SK-N-SH (cell line): Measurements from ENCODE around the gene TCP10L. TPM values are rescaled to one million over a fixed set of nuclear protein-coding genes. Genes with fewer than 3 reads are reported as not detected.

Experiments
- CTCF ChIA-PET: fragments of 300-600, 350-600 bp; formaldehyde crosslinking; extraction: SDS; loops from one replicate; lab custom pipeline; 2021; lab: Yijun Ruan, JAX
- POLR2A ChIA-PET: fragments of 350-600 bp; sonication (Branson Sonifier 250); formaldehyde crosslinking; extraction: SDS; loops from one replicate; lab custom pipeline; 2020; ENCODE audit warnings: antibody characterized with exemption, inconsistent platforms; lab: Yijun Ruan, JAX
- DNase-seq: peaks from one replicate; pipeline ENCODE4 v3.0.0; 2012
- H2AFZ ChIP-seq: fragments of 200-600 bp; sonication (generic); 2 replicates; pipeline ENCODE4 v1.8.1; 2016; ENCODE audit warnings: antibody characterized with exemption, mild to moderate bottlenecking, low read depth
- H3F3A ChIP-seq: fragments of 200-600 bp; sonication (generic); replicated peaks from 2 replicates; pipeline ENCODE3; 2016; ENCODE audit warnings: antibody characterized with exemption, mild to moderate bottlenecking; ENCODE audit not compliant: insufficient read depth
- H3K27ac ChIP-seq, 2 experiments: fragments of 200-500 bp in 1 of 2; fragments of 200-600 bp in 1 of 2; sonication (Bioruptor generic) in 1 of 2; sonication (generic), shearing (Covaris generic) in 1 of 2; 2 replicates each; pipeline versions ENCODE4 v1.5.1 to v1.6.1; 2014 to 2016; ENCODE audit warnings: low read depth in 2 of 2, inconsistent platforms in 1 of 2, low read length in 1 of 2, mild to moderate bottlenecking in 1 of 2, mixed read lengths in 1 of 2
- H3K27me3 ChIP-seq: fragments of 200-600 bp; sonication (generic), shearing (Covaris generic); 2 replicates; pipeline ENCODE4 v1.6.1; 2016; ENCODE audit warnings: mixed run types; ENCODE audit not compliant: insufficient read depth
- H3K36me3 ChIP-seq, 2 experiments: fragments of 200-500 bp in 1 of 2; fragments of 200-600 bp in 1 of 2; sonication (Bioruptor generic) in 1 of 2; sonication (generic) in 1 of 2; replicated peaks in 1 of 2; 2 replicates each; pipeline versions ENCODE3 to v1.5.1; 2014 to 2016; ENCODE audit warnings: low read length in 1 of 2, mild to moderate bottlenecking in 1 of 2; ENCODE audit not compliant: insufficient read depth in 2 of 2, control insufficient read depth in 1 of 2
- H3K4me1 ChIP-seq, 2 experiments: fragments of 200-500 bp in 1 of 2; fragments of 200-600 bp in 1 of 2; sonication (Bioruptor generic) in 1 of 2; sonication (generic), shearing (Covaris generic) in 1 of 2; 2 replicates each; pipeline versions ENCODE4 v1.5.1 to v1.6.1; 2014 to 2016; ENCODE audit warnings: low read depth in 1 of 2, low read length in 1 of 2, mixed run types in 1 of 2; ENCODE audit not compliant: insufficient read depth in 2 of 2, control insufficient read depth in 1 of 2
- H3K4me2 ChIP-seq: fragments of 200-600 bp; sonication (generic), shearing (Covaris generic); 2 replicates; pipeline ENCODE4 v1.6.1; 2017; ENCODE audit warnings: mixed run types
- H3K4me3 ChIP-seq, 2 experiments: fragments of 200-500 bp in 1 of 2; fragments of 200-600 bp in 1 of 2; sonication (Bioruptor generic) in 1 of 2; sonication (generic), shearing (Covaris generic) in 1 of 2; 2 replicates each; pipeline versions ENCODE4 v1.5.1 to v1.8.1; 2014 to 2016; ENCODE audit warnings: low read depth in 2 of 2, inconsistent platforms in 1 of 2, low read length in 1 of 2, mild to moderate bottlenecking in 1 of 2, mixed read lengths in 1 of 2, moderate library complexity in 1 of 2
- H3K79me2 ChIP-seq: fragments of 200-600 bp; sonication (generic); 2 replicates; pipeline ENCODE4 v1.8.1; 2017; ENCODE audit warnings: mild to moderate bottlenecking; ENCODE audit not compliant: insufficient read depth
- H3K9ac ChIP-seq: fragments of 200-600 bp; sonication (generic); 2 replicates; pipeline ENCODE4 v1.6.1; 2017; ENCODE audit warnings: mixed run types
- H3K9me2 ChIP-seq: fragments of 200-600 bp; sonication (generic); 2 replicates; pipeline ENCODE4 v1.6.1; 2017; ENCODE audit warnings: mixed run types
- H3K9me3 ChIP-seq: fragments of 200-600 bp; sonication (generic); 2 replicates; pipeline ENCODE4 v1.6.1; 2017; ENCODE audit warnings: mixed run types, mild to moderate bottlenecking, moderate library complexity
- H4K20me1 ChIP-seq: fragments of 200-600 bp; sonication (generic); 2 replicates; pipeline ENCODE4 v1.6.1; 2017; ENCODE audit warnings: mild to moderate bottlenecking, mixed run types; ENCODE audit not compliant: insufficient read depth
- ELF1 ChIP-seq: IDR thresholded peaks from 2 replicates; pipeline ENCODE4 v1.4.0; 2012
- EP300 ChIP-seq, 2 experiments: IDR thresholded peaks; 2 replicates each; pipeline versions ENCODE4 v1.4.0 to v1.6.1; 2012; ENCODE audit warnings: borderline replicate concordance in 1 of 2, low read depth in 1 of 2, low read length in 1 of 2
- EZH2phosphoT487 ChIP-seq: fragments of 200-600 bp; sonication (generic); IDR thresholded peaks from 2 replicates; pipeline ENCODE4 v1.6.1; 2017; ENCODE audit warnings: low read depth, mixed run types, mild to moderate bottlenecking, antibody characterized with exemption, moderate library complexity, borderline replicate concordance
- FOSL2 ChIP-seq: IDR thresholded peaks from 2 replicates; pipeline ENCODE4 v1.4.0; 2012; ENCODE audit warnings: low read depth, mild to moderate bottlenecking, moderate library complexity, borderline replicate concordance
- FOXM1 ChIP-seq: IDR thresholded peaks from 2 replicates; pipeline ENCODE4 v1.4.0; 2012; ENCODE audit warnings: low read depth, mild to moderate bottlenecking
- GABPA ChIP-seq: IDR thresholded peaks from 2 replicates; pipeline ENCODE4 v1.4.0; 2012; ENCODE audit warnings: low read depth, mild to moderate bottlenecking
- GATA2 ChIP-seq: sonication (generic); formaldehyde crosslinking; IDR thresholded peaks from 2 replicates; pipeline ENCODE4 v1.5.0; 2020; ENCODE audit warnings: mild to moderate bottlenecking, missing genetic modification reagents
- IRF3 ChIP-seq: fragments of 150-350 bp; IDR thresholded peaks from 2 replicates; pipeline ENCODE4 v1.6.1; 2016; ENCODE audit warnings: mild to moderate bottlenecking, low read depth, low read length
- JUND ChIP-seq: IDR thresholded peaks from 2 replicates; pipeline ENCODE4 v1.4.0; 2012
- MXI1 ChIP-seq: IDR thresholded peaks from 2 replicates; pipeline ENCODE4 v1.6.1; 2012; ENCODE audit warnings: mild to moderate bottlenecking, low read depth, low read length, improper control_type of control experiment
- NFIC ChIP-seq: IDR thresholded peaks from 2 replicates; pipeline ENCODE4 v1.4.0; 2012; ENCODE audit warnings: borderline replicate concordance
- NRF1 ChIP-seq: IDR thresholded peaks from 2 replicates; pipeline ENCODE4 v1.6.1; 2012; ENCODE audit warnings: low read depth, mild to moderate bottlenecking, low read length
- PBX3 ChIP-seq: IDR thresholded peaks from 2 replicates; pipeline ENCODE4; 2012
- RCOR1 ChIP-seq: fragments of 150-350 bp; IDR thresholded peaks from 2 replicates; pipeline ENCODE4 v1.6.1; 2017; ENCODE audit warnings: antibody characterized with exemption, low read length
- TAF1 ChIP-seq: IDR thresholded peaks from 2 replicates; pipeline ENCODE4 v1.6.1; 2012; ENCODE audit warnings: low read depth, mild to moderate bottlenecking, low read length, moderate library complexity, borderline replicate concordance
- TEAD4 ChIP-seq: IDR thresholded peaks from 2 replicates; pipeline ENCODE4 v1.4.0; 2012; ENCODE audit warnings: mild to moderate bottlenecking, borderline replicate concordance; ENCODE audit not compliant: insufficient read depth
- USF1 ChIP-seq: IDR thresholded peaks from 2 replicates; pipeline ENCODE4 v1.4.0; 2012; ENCODE audit warnings: low read depth, borderline replicate concordance
- USF2 ChIP-seq: fragments of 150-350 bp; IDR thresholded peaks from 2 replicates; pipeline ENCODE4 v1.6.1; 2017; ENCODE audit warnings: antibody characterized with exemption, low read length, low read depth, borderline replicate concordance
- YY1 ChIP-seq: IDR thresholded peaks from 2 replicates; pipeline ENCODE4 v1.4.0; 2012; ENCODE audit warnings: low read depth, mild to moderate bottlenecking
- ZBTB33 ChIP-seq: IDR thresholded peaks from 2 replicates; pipeline ENCODE4 v1.4.0; 2012; ENCODE audit warnings: low read depth, borderline replicate concordance
- WGBS: methylation state at CpG from one replicate; pipeline ENCODE4 v1.1.6; 2017; ENCODE audit warnings: low lambda C conversion rate; 5-methylcytosine and 5-hydroxymethylcytosine counted together
- polyA plus RNA-seq, 3 experiments: library from polyadenylated mRNA; depleted of rRNA; stranded (reverse); fragments of >200 nt; gene quantifications; 2 replicates each; pipeline ENCODE4 v1.2.3, GENCODE V29; 2012

Gene TCP10L
- polyA plus RNA-seq, 1 of the 3 experiments (the other 2 are of a cell fraction) = 0.33 TPM

GRCh38 chr21:32584472-32584871, 851 bp downstream of the TCP10L start:
- H2AFZ ChIP-seq = no peak overlapping the region
- TF ChIP-seq GABPA (no peak), PBX3 (no peak), RCOR1 (no peak), USF2 (no peak), TAF1 (no peak), ELF1 (no peak), FOSL2 (no peak), JUND (no peak), NFIC (no peak), ZBTB33 (no peak), USF1 (no peak), GATA2 (no peak), EZH2phosphoT487 (no peak), IRF3 (no peak), NRF1 (no peak), EP300 (IDR thresholded peaks at IDR 0.05; ENCODE audit: borderline replicate concordance in 1 of 2, low read depth in 1 of 2, low read length in 1 of 2) (no peak), TEAD4 (no peak), FOXM1 (no peak), MXI1 (no peak), YY1 (no peak)
- TF ChIP-seq, all 33 proteins: peak for 0
- Histone ChIP-seq H3K9ac (no peak overlapping the region), H3K9me2 (no peaks in the 10 kb centered on the region), H3F3A (no peaks in the 10 kb centered on the region), H3K4me3 (no peak overlapping the region), H3K27me3 (no peaks in the 10 kb centered on the region), H3K79me2 (no peaks in the 10 kb centered on the region), H3K27ac (no peak overlapping the region), H3K9me3 (no peaks in the 10 kb centered on the region), H4K20me1 (no peaks in the 10 kb centered on the region), H3K4me2 (no peak overlapping the region), H3K4me1 (no peaks in the 10 kb centered on the region), H3K36me3 (no peaks in the 10 kb centered on the region)
- CTCF ChIA-PET = interaction anchor here (0.6 to 1.3 kb wide), 2 partner anchors 17 to 181 kb away, joined by 3 to 4 read pairs; no protein-coding TSS in a partner anchor
- POLR2A ChIA-PET = no interaction called here
- 68% methylated on average over 8 of the region's 8 CpGs for WGBS
- DNase-seq = no peak
